Neural cell (in vitro differentiated cells): Measurements from ENCODE around the gene MICU1. TPM values are rescaled to one million over a fixed set of nuclear protein-coding genes. Genes with fewer than 3 reads are reported as not detected.
A peak's percentile ranks its signal among the peaks of the same experiment; 100 is the strongest.
"Not testable (repeated sequence)": the region's sequence is repeated elsewhere in the genome, so short reads cannot be mapped to it uniquely, and the experiment has no call there.

Experiments
- H2AFZ ChIP-seq: fragments of 200-600, 300-800 bp; sonication (generic), shearing (Covaris generic); 2 replicates; pipeline ENCODE4 v1.6.0; 2014; ENCODE audit warnings: low read depth, mild to moderate bottlenecking, antibody characterized with exemption, low read length, moderate library complexity
- H3F3A ChIP-seq: fragments of 200-600 bp; shearing (Covaris generic); 2 replicates; pipeline ENCODE4 v1.6.1; 2016; ENCODE audit warnings: mild to moderate bottlenecking, moderate library complexity, mixed read lengths, antibody characterized with exemption, low read length; ENCODE audit not compliant: insufficient read depth, poor library complexity, severe bottlenecking
- H3K27ac ChIP-seq: fragments of 200-600, 300-800 bp; sonication (generic), shearing (Covaris generic); 2 replicates; pipeline ENCODE4 v1.5.1; 2014; ENCODE audit warnings: mild to moderate bottlenecking, low read length, moderate library complexity
- H3K27me3 ChIP-seq: fragments of 300-800, 200-600 bp; sonication (generic), shearing (Covaris generic); 2 replicates; pipeline ENCODE4 v1.6.0; 2014; ENCODE audit warnings: mild to moderate bottlenecking, low read depth, low read length, moderate library complexity; ENCODE audit not compliant: insufficient read depth
- H3K36me3 ChIP-seq: fragments of 300-800, 200-600 bp; sonication (generic), shearing (Covaris generic); 2 replicates; pipeline ENCODE4 v1.5.1; 2014; ENCODE audit warnings: mild to moderate bottlenecking, antibody characterized with exemption, low read length, moderate library complexity; ENCODE audit not compliant: insufficient read depth
- H3K4me2 ChIP-seq: fragments of 300-800, 200-600 bp; sonication (generic), shearing (Covaris generic); 2 replicates; pipeline ENCODE4 v1.6.0; 2014; ENCODE audit warnings: mild to moderate bottlenecking, low read length
- H3K4me3 ChIP-seq: fragments of 300-800, 200-600 bp; sonication (generic), shearing (Covaris generic); 2 replicates; pipeline ENCODE4 v1.5.1; 2014; ENCODE audit warnings: mild to moderate bottlenecking, low read length, moderate library complexity
- H3K79me2 ChIP-seq: fragments of 200-600 bp; shearing (Covaris generic); replicated peaks from 2 replicates; pipeline ENCODE4 v1.6.0; 2014; ENCODE audit warnings: mild to moderate bottlenecking, low read length, moderate library complexity; ENCODE audit not compliant: insufficient read depth
- H3K9ac ChIP-seq: fragments of 300-800, 200-600 bp; sonication (generic), shearing (Covaris generic); 2 replicates; pipeline ENCODE4 v1.6.1; 2016; ENCODE audit warnings: mild to moderate bottlenecking, low read length, mixed read lengths
- H3K9me2 ChIP-seq: fragments of 200-600 bp; shearing (Covaris generic); 2 replicates; pipeline ENCODE4 v1.6.1; 2016; ENCODE audit warnings: mild to moderate bottlenecking, low read length, mixed read lengths; ENCODE audit not compliant: insufficient read depth
- H3K9me3 ChIP-seq: fragments of 200-600, 300-800 bp; sonication (generic), shearing (Covaris generic); 2 replicates; pipeline ENCODE4 v1.6.1; 2016; ENCODE audit warnings: mild to moderate bottlenecking, mixed run types, low read length, moderate library complexity, mixed read lengths
- H4K20me1 ChIP-seq: fragments of 200-600 bp; shearing (Covaris generic); 2 replicates; pipeline ENCODE4 v1.6.1; 2016; ENCODE audit warnings: mild to moderate bottlenecking, mixed run types; ENCODE audit not compliant: insufficient read depth
- EP300 ChIP-seq: fragments of 450-650 bp; conservative IDR thresholded peaks from 2 replicates; pipeline ENCODE4 v1.6.1; 2014; ENCODE audit warnings: antibody characterized with exemption, mild to moderate bottlenecking, moderate library complexity; ENCODE audit not compliant: poor library complexity, severe bottlenecking
- EZH2 ChIP-seq: fragments of 200-600, 300-800 bp; shearing (Covaris generic), sonication (generic); IDR thresholded peaks from 2 replicates; pipeline ENCODE4 v1.6.1; 2014; ENCODE audit warnings: antibody characterized with exemption, low read length, borderline replicate concordance, mild to moderate bottlenecking; ENCODE audit not compliant: insufficient read depth, poor library complexity, severe bottlenecking
- MXI1 ChIP-seq: fragments of 450-650 bp; conservative IDR thresholded peaks from 2 replicates; pipeline ENCODE4 v1.6.1; 2014; ENCODE audit warnings: antibody characterized with exemption, mild to moderate bottlenecking; ENCODE audit not compliant: poor library complexity, severe bottlenecking
- POLR2AphosphoS5 ChIP-seq: IDR thresholded peaks from 2 replicates; pipeline ENCODE4 v1.6.1; 2012
- RAD21 ChIP-seq: fragments of 450-650 bp; conservative IDR thresholded peaks from 2 replicates; pipeline ENCODE4 v1.6.1; 2014; ENCODE audit warnings: antibody characterized with exemption, mild to moderate bottlenecking, moderate library complexity
- SMC3 ChIP-seq: fragments of 450-650 bp; conservative IDR thresholded peaks from 2 replicates; pipeline ENCODE4 v1.6.1; 2014; ENCODE audit warnings: antibody characterized with exemption, mild to moderate bottlenecking, moderate library complexity; ENCODE audit not compliant: poor library complexity
- TAF1 ChIP-seq: IDR thresholded peaks from 2 replicates; pipeline ENCODE4 v1.6.1; 2012; ENCODE audit warnings: low read depth
- polyA plus RNA-seq: library from polyadenylated mRNA; depleted of rRNA; stranded (reverse); fragments of >200 nt; gene quantifications from 2 replicates; pipeline ENCODE4 v1.2.3, GENCODE V29; 2014
- TF ChIP-seq, protein P1 (sequence below): fragments of 450-650 bp; IDR thresholded peaks from 2 replicates; pipeline ENCODE4 v1.5.1; 2014; ENCODE audit warnings: antibody characterized with exemption, mild to moderate bottlenecking, moderate library complexity; ENCODE audit not compliant: poor library complexity, severe bottlenecking
- TF ChIP-seq, protein P2 (sequence below): IDR thresholded peaks from 2 replicates; pipeline ENCODE4 v1.6.1; 2012; ENCODE audit warnings: borderline replicate concordance

Gene MICU1
- polyA plus RNA-seq, 1 donor from 2014 or later = 86.0 TPM

DNA sequence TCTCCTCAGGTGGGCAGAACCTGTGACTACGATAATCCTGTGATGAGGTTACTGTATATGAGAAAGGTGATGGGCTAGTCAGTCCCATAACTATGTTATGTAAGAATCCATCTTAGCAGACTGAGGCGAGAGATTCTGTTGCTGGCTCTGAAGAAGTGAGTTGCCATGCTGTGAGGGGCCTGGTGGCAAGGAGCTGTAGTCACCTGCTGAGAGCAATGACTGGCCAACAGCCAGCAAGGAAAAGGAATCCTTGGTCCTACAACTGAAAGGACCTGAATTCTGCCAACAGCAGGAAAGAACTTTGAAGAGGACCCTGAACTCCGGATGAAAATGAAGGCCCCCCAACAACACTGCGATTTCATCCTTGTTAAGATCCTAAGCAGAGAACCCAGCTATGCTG is 240.2 kb downstream of the MICU1 start:
- H3K9me3 ChIP-seq = no peaks in the 10 kb centered on the region
- no peak overlapping the region for H3K4me3 ChIP-seq
- no peaks in the 10 kb centered on the region for H4K20me1 ChIP-seq
- H3K27me3 ChIP-seq = no peaks in the 10 kb centered on the region
- no peak overlapping the region for H3K9ac ChIP-seq
- H2AFZ ChIP-seq = no peak overlapping the region
- H3K27ac ChIP-seq = no peak overlapping the region
- no peaks in the 10 kb centered on the region for H3K79me2 ChIP-seq
- H3K9me2 ChIP-seq = no peaks in the 10 kb centered on the region
- H3K36me3 ChIP-seq = no peaks in the 10 kb centered on the region
- TF ChIP-seq, protein P1, sequence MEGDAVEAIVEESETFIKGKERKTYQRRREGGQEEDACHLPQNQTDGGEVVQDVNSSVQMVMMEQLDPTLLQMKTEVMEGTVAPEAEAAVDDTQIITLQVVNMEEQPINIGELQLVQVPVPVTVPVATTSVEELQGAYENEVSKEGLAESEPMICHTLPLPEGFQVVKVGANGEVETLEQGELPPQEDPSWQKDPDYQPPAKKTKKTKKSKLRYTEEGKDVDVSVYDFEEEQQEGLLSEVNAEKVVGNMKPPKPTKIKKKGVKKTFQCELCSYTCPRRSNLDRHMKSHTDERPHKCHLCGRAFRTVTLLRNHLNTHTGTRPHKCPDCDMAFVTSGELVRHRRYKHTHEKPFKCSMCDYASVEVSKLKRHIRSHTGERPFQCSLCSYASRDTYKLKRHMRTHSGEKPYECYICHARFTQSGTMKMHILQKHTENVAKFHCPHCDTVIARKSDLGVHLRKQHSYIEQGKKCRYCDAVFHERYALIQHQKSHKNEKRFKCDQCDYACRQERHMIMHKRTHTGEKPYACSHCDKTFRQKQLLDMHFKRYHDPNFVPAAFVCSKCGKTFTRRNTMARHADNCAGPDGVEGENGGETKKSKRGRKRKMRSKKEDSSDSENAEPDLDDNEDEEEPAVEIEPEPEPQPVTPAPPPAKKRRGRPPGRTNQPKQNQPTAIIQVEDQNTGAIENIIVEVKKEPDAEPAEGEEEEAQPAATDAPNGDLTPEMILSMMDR = no peak
- TF ChIP-seq SMC3 (no peak), EZH2 (no peak), RAD21 (no peak), TAF1 (no peak), EP300 (no peak), POLR2AphosphoS5 (no peak), MXI1 (no peak)
- TF ChIP-seq, protein P2, sequence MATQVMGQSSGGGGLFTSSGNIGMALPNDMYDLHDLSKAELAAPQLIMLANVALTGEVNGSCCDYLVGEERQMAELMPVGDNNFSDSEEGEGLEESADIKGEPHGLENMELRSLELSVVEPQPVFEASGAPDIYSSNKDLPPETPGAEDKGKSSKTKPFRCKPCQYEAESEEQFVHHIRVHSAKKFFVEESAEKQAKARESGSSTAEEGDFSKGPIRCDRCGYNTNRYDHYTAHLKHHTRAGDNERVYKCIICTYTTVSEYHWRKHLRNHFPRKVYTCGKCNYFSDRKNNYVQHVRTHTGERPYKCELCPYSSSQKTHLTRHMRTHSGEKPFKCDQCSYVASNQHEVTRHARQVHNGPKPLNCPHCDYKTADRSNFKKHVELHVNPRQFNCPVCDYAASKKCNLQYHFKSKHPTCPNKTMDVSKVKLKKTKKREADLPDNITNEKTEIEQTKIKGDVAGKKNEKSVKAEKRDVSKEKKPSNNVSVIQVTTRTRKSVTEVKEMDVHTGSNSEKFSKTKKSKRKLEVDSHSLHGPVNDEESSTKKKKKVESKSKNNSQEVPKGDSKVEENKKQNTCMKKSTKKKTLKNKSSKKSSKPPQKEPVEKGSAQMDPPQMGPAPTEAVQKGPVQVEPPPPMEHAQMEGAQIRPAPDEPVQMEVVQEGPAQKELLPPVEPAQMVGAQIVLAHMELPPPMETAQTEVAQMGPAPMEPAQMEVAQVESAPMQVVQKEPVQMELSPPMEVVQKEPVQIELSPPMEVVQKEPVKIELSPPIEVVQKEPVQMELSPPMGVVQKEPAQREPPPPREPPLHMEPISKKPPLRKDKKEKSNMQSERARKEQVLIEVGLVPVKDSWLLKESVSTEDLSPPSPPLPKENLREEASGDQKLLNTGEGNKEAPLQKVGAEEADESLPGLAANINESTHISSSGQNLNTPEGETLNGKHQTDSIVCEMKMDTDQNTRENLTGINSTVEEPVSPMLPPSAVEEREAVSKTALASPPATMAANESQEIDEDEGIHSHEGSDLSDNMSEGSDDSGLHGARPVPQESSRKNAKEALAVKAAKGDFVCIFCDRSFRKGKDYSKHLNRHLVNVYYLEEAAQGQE = no peak
- no peaks in the 10 kb centered on the region for H3F3A ChIP-seq
- no peak overlapping the region for H3K4me2 ChIP-seq

DNA sequence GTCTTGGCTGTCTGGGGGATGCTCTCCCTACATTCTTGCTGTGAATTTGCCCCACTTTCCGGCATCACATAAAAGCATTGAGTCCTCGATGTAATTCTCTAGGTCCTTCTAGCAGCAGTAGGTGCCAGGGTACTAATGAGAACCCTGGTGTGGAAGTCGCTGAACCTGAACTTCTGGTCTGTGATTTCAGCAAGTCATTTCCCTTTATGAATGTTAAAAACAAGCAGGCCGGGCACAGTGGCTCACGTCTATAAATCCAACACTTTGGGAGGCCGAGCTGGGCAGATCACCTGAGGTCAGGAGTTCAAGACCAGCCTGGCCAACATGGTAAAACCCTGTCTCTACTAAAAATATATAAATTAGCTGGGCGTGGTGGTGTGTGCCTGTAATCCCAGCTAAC is 240.9 kb downstream of the MICU1 start:
- not testable (repeated sequence) for H3K9me3 ChIP-seq, H3K79me2 ChIP-seq, H3K27me3 ChIP-seq, H3K4me3 ChIP-seq, H3K9ac ChIP-seq, H4K20me1 ChIP-seq, H3F3A ChIP-seq, H3K27ac ChIP-seq, H3K36me3 ChIP-seq, H3K4me2 ChIP-seq, H3K9me2 ChIP-seq, H2AFZ ChIP-seq

DNA sequence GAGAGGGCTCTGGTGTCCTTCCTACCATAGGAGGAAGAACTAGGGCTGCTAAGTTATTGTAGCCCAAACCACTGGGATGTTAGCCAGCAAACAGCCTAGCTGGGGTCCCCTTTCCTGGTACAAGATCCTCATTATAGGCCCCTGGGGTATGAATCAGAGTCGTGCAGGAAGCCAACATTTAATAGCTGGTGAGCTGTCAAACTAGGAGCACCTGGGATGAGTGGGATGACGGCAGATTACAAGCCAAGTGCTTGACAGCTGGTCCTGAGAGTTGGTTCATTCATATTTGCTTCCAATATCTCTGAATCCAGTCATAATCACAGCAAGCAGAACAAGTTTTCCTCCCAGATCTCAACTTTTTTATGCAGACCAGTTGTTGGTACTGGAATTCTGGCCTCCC is 246.1 kb downstream of the MICU1 start:
- Histone ChIP-seq H3K36me3 (no peaks in the 10 kb centered on the region), H3K79me2 (no peaks in the 10 kb centered on the region), H4K20me1 (no peaks in the 10 kb centered on the region), H3K9me3 (no peaks in the 10 kb centered on the region), H2AFZ (no peak overlapping the region), H3F3A (no peaks in the 10 kb centered on the region), H3K4me2 (peak overlapping the region; percentile 19), H3K9me2 (no peaks in the 10 kb centered on the region), H3K27me3 (no peaks in the 10 kb centered on the region), H3K27ac (no peak overlapping the region), H3K9ac (no peak overlapping the region), H3K4me3 (peak overlapping the region; percentile 12)
- TF ChIP-seq RAD21 (no peak), EZH2 (no peak), MXI1 (no peak), SMC3 (no peak), EP300 (no peak), TAF1 (no peak), POLR2AphosphoS5 (no peak)
- TF ChIP-seq, protein P2 = no peak
- TF ChIP-seq, protein P1 = no peak
